SHP77 treated with DMSO at 0.1 percent for 48 hours (cell line): ENCODE measurements around the gene CCDC148.

Experiments
- DNase-seq: peaks from one replicate; lab custom pipeline; 2025; lab: John Stamatoyannopoulos, UW

The CCDC148 gene

DNA sequence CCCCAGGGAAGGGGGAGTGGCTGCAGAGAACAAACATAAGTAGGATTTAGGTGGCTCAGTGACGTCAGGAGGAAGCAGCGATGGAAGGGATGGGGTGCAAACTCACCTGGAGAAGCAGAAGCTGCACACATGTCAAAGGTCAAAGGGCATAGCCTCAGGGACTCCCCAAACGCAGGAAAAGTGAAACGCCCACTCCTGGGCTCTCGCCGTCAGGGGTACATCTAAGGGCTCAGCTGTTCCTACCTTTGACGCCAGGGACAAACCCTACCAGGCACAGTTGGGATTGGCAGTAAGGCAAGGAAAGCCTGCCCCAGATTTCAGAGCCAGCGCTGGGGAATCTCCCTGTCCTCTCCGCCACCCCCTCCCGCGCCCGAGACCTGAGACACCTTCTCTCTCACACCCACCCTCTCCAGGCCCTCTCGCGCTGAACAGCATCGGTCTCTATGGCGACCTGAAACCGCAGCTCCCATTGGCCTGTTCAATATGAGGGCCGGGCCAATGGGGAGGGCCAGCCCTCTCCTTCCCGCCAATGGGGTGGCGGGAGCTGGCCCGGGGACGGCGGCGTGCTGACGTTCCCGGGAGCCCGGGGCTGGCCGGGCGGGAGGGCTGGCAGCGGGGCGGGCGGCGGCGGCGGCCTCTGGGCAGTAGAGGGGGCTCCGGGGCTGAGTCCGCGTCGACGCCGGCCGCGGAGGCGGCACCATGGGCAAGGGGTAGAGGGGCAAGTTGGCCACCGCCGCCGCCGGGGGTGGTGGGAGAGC lies at the start of gene CCDC148, which contains the start of gene PKP4:
Gene CCDC148 (minus strand): TSS at position 445 of the 758 bp plus-strand sequence. CDS start 314 bp downstream, at position 131.
Gene PKP4 (plus strand): TSS at position 644 of the 758 bp plus-strand sequence. CDS start 76,233 bp downstream, outside the sequence.
- peak; percentile 53 for DNase-seq

DNA sequence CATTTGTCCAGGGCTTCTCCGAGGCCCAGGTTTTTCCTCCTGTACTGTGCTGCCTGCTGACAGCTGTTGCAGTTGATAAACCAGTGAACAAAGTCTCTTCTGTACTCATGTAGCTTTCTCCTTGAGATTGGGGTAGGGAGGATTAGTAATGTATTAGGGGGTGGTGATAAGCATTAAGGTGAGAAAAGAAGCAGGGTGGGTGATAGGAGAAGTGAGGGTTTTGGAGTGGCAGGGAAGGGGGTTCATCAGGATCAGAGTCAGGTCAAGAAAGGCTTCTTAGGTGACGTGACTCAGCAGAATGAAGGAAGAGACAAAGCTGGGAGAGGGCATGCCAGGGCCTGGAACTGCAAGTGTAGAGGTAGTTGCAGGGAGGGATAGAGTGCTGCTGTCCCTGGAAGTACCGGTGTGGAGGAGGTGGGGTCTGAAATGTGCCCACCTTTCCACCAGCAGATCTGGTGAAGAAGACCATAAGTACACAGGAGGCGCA lies 48.9 kb upstream of the CCDC148 start:
- DNase-seq = no peak

- no peak for DNase-seq
Measured at GRCh38 chr2:158504088-158504487, 47.5 kb upstream of the CCDC148 start.

GRCh38 chr2:158502974-158503373 lies 46.4 kb upstream of the CCDC148 start:
- DNase-seq = no peak

- no peak for DNase-seq
Measured at GRCh38 chr2:158501301-158501700, 44.7 kb upstream of the CCDC148 start.

GRCh38 chr2:158500333-158500732 lies 43.8 kb upstream of the CCDC148 start:
- no peak for DNase-seq

GRCh38 chr2:158499383-158499782 lies 42.8 kb upstream of the CCDC148 start:
- DNase-seq = no peak

DNA sequence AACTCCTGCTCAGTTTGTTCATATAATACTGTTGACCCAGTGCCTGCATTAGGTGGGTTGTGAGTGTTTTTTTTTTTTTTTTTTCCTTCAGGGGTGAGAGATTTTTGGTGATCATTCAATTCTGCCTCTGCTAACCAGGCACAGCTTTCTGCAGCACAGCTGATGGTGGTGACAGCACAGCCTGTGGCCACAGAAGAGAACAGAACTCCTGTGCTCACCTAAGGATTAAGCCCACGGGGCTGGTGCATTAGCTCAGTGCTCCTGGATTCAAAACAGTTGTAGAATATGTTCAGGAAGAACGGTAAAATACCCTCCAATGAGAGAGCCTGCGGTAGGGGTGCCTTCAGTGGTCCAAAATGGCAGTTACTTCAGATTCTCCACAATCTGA lies 42.2 kb upstream of the CCDC148 start:
- DNase-seq = no peak

- DNase-seq = no peak
Measured at GRCh38 chr2:158498043-158498748, 41.6 kb upstream of the CCDC148 start.

DNA sequence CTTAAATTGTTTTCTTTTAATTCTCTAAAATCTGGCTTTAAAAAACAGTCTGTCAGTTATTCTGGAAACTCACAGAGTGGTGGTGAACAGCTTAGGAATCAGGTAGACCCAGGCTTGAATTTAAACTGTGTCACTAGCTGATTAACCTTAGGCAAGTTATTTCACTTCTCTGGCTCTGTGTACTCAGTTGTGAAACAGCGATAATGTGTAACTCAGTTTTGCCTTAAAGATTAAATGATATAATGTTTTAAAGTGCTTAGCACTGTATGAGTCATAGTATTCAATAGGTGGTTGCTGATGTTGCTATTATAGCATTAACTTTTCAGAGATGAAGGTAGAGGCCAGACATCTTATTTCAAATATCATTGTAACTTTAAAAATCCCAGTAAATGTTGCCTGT lies 40.9 kb upstream of the CCDC148 start:
- DNase-seq = no peak

- no peak for DNase-seq
Measured at GRCh38 chr2:158496986-158497385, 40.4 kb upstream of the CCDC148 start.

GRCh38 chr2:158495175-158495574 lies 38.6 kb upstream of the CCDC148 start:
- no peak for DNase-seq

- no peak for DNase-seq
Measured at GRCh38 chr2:158493458-158493857, 36.9 kb upstream of the CCDC148 start.

- DNase-seq = no peak
Measured at GRCh38 chr2:158491072-158491471, 34.5 kb upstream of the CCDC148 start.

DNA sequence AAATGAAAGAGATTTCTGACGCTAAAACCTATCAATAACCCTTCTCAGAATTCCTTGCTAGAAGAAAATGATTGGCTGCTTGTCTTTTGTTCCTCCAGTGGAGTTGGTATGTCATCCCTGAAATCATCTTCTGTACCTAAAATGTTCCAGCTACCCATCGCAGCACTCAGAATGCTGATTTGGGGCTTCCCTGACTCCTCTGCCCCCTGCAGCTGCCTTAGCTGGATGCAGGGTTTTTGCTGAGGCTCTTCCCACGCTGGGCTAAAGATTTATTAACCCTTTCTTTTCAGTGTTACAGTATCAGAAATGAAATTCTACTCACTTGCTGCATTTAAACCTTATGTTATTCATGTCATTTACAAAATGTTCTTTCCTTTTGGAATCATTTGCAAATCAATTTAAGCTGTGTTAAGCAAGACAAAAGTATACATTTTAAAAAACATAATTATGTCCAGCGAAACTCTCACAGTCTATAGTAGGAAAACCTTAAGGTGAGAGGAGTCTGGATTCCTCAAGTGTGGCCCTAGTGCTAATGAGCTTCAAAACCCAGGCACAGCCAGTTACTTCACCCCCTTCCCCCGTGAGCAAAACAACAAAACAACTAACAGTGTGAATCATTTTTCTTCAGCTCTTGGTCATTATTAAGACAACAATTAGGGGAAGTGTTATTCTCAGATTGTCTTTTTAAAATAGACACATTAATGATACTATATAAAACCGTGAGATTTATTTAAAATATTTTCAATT lies 33.0 kb upstream of the CCDC148 start:
- no peak for DNase-seq

GRCh38 chr2:158488442-158489216 lies 32.1 kb upstream of the CCDC148 start:
- DNase-seq = no peak

DNA sequence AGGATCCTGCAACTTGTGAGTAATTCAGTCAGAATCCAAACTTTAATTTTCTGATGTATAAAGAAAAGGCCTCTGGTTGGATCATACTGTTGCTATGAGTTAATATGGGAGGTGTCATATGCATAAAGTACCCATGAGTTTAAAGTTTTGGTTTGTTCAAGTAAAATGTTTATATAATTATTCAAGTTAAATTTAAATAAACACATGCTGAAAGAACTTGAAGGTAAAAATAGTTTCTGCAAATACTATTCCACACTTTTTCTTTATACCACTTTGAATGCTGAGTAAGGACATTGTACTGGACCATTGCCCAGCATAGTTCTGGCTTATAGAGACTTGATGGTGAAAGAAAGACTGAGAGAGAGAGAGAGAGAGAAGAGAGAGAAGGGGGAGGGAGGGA lies 30.9 kb upstream of the CCDC148 start:
- no peak for DNase-seq

DNA sequence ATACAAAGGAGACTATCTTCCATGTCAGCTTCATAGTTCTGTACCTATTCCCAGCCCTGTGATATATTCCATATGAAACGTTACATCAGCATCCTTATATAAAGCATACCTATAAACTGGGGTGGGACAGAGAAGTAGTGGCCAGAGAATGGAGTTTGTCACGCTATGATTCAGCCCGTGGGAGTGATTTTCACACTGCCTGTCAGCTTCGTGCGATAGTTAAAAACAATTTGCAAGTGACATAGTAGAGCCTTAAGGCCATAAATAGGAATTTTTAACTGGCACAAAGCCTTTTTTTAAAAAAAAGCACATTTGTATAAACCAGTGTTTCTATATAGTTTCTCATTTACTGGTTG lies 30.4 kb upstream of the CCDC148 start:
- DNase-seq = no peak

DNA sequence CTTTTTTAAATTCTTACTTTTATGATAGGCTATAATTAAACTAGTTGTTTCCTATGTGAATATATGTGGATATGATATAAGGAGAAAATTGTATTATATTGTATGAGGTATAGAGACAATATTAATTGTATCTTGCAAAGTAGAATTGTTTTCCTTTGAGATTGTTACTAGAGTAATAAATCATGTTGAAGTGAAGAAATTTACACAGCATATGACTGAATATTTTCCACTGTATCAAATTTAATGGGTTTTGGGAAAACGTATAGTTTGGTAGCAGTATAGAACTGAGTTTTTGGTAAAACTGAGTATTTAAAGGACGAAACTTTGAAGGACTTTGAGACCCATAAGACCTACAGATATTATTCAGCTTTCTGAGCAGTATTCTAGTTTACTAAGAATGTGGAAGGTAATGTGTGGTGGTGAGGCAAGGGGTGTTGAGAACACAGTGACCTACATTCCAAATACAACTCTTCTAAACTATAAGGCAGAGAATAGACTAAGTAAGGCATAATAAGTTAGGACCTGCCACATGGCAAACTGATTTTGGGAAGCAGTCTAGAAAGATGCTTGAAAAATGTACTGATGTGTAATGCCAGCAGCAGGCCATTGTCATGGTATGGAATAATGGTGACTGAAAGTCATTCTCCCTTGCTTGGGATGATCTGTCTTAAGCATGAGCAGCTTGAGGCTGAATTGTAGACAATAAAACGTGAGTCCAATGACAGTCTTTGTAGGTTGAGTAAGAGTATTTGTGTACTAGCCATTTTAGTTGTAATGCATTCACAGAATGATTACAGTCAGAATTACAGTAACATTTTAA lies 29.8 kb upstream of the CCDC148 start:
- DNase-seq = no peak

GRCh38 chr2:158484892-158485556 lies 28.5 kb upstream of the CCDC148 start:
- no peak for DNase-seq
